IPS DF 4.7 (cell line): ENCODE measurements around the gene SLC30A4.
A peak's percentile ranks its signal among the peaks of the same experiment; 100 is the strongest.
"Not testable (repeated sequence)": the region's sequence is repeated elsewhere in the genome, so short reads cannot be mapped to it uniquely, and the experiment has no call there.

ENCODE experiments used
- DNase-seq: peaks from one replicate; pipeline ENCODE4 v3.0.0-alpha.2; 2013; ENCODE audit warnings: low spot score; ENCODE audit errors: extremely low read depth

SLC30A4 gene

DNA sequence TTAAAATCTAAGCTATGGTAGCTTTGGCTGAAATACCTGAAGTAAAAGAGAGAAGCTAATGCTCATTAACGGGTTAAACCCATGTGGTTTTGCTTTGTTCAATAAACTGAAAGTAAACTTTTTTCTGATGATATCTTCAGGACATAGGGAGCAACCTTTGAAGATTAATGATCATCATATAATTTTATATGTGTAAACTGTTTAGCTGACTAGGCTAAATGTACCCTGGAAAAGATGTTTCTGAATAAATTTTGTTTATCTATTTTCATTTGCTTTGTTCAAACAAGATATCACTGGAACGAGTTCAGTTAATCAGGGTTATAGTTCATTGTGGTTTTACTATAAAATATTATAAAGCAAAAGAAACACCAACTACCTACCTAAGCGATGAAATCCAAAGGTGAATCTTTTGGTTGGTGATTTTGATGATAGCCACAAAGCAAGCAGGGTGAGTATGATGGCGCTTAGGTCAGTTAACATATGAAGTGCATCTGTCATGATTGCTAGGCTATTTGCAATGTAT lies 11.7 kb downstream of the SLC30A4 start:
- no peak for DNase-seq

DNA sequence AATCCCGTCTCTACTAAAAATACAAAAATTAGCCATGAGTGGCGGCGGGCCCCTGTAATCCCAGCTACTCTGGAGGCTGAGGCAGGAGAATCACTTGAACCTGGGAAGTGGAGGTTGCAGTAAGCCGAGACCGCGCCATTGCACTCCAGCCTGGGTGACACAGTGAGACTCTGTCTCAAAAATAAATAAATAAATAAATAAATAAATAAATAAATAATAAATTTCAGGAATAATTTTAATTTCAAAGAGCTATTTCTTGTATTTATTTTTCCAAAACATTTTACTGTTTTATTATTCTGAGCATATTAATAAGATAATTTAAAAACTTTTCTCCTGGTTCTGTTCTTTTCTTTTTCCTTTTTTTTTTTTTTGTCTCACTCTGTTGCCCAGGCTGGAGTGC lies 15.4 kb downstream of the SLC30A4 start:
- not testable (repeated sequence) for DNase-seq

DNA sequence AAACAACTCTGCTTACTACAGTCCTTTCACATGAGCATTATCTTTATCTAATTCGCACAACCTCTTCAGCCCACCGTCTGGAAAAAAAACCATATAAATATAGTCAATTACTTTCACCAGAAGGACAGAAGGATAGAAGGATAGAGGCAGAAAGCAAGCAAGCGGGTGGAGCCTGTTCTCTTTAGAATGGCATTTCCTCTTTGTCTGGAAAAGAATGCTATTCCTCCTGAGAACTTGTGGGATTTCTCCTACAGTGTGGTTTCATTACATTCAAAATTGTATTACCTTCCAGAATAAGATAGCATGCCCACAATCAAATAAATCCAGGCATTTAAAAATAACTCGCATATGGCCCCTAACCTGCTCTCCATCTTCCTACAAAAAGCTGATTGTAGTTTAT lies 23.1 kb downstream of the SLC30A4 start:
- no peak for DNase-seq

DNA sequence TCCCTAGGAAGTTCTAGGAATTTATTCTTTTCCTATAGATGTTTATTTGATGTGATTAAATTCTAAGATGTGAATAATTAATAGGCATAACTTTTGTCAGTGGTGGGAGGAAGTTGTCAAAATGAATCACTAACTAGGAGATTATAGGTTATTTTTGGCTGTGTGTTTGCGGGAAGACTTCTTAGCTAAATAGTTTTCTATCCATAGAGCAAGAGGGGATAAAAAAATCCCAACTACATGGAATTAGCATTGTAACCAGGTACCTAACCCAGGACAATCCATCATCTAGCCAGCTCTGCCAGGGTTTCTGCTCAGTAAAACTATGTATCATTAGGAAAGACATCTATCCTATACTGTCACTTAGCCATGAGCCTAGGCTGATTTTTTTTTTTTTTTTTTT lies 23.9 kb downstream of the SLC30A4 start:
- DNase-seq: no peak

DNA sequence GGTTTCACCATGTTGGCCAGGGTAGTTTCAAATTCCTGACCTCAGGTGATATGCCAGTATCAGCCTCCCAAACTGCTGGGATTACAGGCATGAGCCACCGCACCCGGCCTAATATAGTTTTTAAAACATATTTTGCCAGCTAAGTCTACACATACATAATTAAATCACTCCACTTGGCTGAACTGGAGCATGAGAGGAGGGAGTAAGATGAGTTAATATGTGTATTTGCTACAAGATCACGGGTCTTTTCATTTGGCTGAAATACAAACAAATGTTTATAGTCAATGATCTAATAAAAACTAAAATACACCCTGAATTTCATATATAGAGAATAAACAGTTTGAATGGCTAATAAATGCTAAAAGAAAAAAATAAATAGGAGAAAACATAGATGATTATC lies 25.3 kb downstream of the SLC30A4 start:
- DNase-seq: no peak

DNA sequence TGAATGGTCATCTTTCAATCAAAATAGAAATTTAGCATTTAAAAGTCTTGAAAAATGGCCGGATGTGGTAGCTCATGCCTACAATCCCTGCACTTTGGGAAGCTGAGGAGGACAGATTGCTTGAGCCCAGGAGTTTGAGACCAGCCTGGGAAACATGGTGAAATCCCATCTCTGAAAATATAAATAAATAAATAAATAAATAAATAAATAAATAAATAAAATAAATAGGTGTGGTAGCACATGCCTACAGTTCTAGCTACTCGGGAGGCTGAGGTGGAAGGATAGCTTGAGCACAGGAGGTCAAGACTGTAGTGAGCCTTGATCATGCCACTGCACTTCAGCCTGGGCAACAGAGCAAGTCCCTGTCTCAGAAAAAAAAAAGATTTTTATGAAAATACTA lies 25.9 kb downstream of the SLC30A4 start:
- no peak for DNase-seq

DNA sequence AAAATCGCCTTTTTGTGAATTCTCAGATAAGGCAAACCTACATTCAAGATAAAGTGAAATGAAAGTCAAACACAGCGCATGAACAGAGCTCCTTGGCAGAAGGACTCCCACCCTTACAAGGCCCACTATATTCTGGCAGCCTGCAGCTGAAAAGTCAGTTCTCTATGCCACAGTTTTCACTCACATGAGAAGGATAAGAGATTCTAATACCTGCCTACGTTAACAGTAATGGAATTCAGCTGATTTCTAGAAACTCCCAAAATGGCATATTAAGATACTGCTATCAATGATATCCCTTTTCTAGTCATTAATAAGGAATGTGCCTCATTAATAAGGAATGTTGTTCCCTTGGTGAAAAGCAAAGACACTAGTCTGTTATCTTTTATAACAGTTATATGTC lies 27.0 kb downstream of the SLC30A4 start:
- no peak for DNase-seq

DNA sequence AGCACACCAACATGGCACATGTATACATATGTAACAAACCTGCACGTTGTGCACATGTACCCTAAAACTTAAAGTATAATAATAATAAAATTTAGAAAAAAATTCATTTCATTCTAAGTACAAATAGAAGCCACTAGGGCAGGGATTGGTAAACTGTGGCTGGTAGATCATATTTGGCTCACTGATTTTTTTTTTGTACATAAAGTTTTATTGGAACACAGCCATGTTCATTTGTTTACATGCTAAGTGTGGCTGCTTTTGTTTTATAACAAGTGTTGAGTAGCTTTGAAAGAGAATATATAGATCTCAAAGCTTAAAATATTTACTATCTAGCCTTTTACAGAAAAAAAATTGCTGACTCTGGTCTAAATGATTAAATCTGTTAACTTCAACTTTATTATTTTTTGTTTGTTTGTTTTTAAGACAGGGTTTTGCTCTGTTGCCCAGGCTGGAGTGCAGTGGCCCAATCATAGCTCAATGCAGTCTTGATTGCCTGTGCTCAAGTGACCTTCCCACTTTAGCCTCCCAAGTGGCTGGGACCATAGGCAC lies 32.8 kb downstream of the SLC30A4 start:
- no peak for DNase-seq

DNA sequence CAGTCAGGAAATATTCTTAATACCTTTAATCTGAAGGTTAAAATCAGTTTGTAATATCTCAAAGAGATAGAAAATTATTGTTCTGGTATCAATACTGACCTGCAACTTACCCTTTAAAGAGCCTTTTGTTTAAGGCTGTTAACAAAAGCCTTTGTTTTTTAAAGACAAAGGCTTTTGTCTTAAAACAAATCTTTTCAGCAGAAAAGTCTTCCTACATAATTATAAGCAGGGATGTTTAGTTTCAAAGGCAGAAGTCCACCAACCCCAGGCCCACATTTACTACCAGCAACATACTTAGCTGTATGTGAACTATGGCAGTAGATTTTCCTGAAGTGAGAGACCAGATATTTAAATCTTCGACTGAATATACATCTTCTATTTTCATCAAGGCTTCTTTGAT lies 36.2 kb downstream of the SLC30A4 start:
- no peak for DNase-seq

DNA sequence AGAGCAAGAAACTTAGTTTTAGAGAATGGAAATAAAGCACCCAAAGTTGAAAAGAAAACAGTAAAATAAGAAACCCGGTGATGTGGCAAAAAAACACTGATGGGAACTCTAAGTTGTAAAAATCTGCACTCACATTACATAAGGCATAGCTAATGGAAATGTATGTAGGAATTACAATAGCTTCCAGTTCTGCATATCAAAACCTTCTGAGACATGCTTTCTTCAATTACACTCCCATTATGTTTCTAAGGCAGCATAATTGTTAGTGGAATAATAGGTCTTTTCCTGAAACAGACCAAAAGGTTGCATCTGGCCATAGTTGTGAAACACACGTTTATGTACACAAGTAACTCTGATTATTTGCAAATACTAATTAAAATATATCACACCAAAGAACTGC lies 41.4 kb downstream of the SLC30A4 start:
- no peak for DNase-seq

DNA sequence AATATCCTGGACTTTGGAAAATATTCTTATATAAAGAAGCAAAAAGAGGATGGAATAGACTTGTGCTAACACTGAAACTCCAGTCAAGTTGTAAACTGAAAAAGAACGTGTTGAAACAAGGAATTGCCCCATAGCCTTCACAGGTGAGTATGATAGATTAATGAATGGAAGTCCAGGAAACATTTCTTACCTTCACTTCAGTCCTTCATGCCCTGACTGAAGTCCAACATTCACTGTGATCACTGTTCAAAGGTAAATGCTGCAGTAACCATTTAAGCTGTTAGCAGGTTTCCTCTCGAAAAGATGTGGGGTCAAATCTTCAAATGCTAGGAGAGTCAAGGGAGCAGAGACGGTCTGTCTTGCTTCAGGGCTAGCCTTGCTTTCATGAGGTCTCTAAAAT lies 46.1 kb downstream of the SLC30A4 start:
- DNase-seq: no peak

DNA sequence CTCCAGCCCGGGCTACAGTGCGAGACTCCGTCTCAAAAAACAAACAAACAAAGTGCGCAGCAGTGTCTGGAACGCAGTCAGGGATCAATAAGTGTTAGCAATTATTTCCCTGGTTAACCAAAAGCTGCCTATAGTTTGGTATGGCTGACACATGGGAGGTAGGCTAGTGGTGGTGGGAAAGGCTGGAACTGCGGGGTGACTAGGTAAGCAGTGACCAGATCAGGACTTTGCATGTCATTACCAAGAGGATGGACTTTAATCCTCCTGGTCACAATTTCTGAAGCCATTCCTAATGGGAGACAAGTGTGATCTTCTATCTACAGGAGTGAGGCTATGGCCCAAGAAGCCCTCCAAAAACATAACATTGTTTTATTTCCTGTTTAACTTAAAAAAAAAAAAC lies 47.8 kb downstream of the SLC30A4 start:
- DNase-seq: no peak

DNA sequence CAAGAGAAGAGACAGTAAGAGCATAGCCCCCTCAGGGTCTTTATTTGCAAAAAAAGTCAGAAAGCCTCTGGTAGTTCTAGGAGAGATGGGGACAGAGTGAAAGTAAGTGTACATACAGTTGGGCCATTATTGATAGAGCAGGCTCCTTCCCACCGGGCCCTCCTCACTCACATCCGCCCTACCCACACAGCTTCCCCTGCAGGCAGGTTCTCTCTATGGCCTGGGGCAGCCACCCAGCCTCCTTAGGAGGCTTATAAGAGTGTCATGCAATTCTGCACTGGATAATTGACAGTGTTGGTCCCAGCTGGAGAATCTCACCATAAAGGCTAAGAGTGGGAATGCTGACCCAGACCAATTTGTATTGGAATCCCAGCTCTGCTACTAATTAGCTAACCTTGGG lies 49.5 kb downstream of the SLC30A4 start:
- no peak for DNase-seq

DNA sequence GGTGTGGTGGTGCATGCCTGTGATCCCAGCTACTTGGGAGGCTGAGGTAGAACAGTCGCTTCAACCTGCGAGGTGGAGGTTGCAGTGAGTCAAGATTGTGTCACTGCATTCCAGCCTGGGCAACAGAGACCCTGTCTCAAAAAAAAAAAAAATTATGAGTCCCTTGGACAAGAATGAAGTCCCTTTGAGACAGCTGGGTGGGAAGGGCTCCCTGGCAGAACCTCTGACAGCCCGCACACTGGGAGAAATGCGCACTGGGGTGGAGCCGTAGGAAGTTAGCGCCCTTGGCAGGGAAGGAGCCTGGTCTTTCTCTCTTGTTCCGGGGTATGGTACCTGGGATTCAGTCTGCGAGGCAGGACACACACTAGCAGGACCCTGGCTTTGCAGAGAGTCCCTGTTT lies 51.4 kb downstream of the SLC30A4 start:
- DNase-seq: no peak

DNA sequence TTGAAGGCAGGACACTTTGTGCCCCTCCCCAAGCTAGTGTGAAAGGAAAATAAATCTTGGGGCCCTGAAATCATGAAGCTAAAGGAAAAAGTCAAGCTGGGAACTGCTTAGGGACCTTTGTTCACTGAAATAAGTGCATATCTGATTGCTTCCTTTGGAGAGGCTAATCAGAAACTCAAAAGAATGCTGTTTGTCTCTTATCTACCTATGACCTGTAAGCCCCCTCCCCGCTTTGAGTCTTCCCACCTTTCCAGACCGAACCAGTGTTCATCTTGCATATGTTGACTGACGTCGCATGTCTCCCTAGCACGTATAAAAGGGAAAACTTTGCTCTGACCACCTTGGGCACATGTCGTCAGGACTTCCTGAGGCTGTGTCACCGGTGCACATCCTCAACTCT lies 53.1 kb downstream of the SLC30A4 start:
- no peak for DNase-seq

DNA sequence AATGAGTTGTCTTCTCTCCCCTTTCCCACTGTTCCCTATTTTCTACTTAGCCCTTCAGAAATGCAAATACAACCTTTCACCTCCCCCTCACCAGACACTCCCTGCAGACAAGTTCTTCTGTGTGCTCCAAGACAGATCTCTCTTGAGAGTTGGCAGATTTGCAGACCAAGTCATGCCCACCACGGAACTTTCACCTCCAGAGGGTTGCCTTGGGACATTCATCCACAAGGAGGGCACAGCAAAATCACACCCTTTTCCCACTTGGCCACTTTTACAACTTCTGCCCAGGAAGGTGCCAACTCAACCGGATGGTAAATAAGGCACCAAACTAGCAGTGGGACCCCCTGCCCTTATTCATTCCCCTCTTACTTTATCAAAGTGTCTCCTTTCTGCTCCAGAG lies 53.5 kb downstream of the SLC30A4 start:
- no peak for DNase-seq

DNA sequence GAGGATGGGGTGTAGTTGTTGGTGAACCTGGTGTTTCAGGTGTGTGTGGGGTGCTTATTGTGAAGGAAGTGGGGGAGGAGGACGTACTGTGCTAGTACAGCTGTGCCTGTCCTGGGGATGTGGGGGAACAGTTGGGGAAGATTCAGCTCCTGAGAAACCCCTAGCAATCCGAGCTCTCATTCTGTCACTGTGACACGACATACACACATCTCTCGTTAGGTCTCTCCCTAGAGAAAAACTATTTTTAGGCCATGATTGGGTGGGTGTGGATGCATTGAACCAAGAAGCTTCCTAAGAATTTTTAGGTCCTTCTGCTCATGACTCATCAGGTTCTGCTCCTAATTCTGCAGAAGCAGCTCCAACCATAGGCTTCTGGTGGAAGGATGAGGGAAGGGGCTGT lies 54.3 kb downstream of the SLC30A4 start:
- no peak for DNase-seq

DNA sequence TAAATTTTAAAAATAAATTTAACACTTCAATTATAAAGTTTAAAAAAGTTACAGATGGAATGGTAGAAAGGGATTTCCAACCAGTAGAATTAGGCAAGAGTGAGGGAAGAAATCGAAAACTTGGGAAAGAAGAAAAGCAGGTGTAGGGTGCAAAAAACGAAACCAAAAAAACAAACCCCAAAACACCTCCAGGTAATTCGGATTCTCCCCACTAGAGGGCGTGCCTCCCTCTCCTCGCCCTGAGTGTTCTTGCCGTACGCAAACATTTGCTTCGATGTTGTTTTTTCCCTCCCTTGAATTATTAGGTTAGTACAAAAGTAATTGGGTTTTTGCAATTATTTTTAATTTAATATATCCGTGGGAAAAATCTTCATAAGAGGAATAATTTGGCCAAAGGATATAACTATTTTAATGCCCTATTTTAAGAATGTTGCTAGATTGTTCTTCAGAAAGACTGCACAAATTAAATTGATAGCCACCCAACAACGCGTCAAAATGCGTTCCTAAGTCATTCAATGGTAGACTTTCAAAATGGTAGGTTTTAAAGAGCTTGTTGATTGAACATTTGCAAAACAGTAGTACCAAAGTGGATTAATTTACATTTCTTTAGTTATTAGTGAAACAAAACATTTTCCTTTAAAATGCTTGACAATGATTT lies 63.7 kb downstream of the SLC30A4 start:
- no peak for DNase-seq

DNA sequence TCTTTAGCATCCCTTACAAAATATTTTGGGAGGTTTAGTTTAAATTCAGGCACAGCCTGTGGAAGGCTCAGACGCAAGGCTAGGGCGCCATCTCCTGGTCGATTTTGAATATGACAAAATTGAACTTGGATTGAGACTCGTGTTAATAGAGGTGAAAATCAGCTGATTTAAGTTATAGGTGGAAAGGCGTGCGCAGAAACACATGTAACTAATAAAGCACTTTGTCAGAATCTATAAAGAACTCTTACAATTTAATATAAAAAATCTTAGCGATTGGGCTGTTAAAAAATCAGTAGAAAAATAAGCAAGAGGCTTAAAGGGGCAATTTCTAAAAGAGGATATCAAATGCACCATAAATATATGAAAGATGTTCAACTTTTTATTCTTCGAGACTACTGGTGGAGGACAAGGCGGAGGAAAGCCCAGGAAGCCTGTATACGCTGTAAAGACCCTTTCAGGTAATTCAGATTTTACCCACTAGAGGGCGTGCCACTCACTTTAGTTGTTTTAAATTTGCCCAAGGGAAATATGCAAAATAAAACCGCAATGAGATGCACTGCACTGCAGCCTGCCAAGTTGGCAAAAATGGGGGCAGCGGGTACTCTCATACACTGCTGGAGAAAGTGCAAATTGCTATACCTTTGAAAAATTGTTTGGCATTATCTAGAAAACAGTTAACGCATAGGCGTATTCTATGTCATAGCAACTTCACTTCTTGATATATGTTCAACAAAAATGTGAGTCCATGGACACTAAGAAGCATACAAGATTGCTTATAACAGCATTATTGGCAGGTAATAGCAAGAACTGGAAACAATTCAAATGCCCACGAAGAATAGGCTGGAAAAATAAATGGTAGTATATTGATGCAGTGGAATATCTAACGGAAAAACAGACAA lies 64.7 kb downstream of the SLC30A4 start:
- peak; percentile 49 for DNase-seq

DNA sequence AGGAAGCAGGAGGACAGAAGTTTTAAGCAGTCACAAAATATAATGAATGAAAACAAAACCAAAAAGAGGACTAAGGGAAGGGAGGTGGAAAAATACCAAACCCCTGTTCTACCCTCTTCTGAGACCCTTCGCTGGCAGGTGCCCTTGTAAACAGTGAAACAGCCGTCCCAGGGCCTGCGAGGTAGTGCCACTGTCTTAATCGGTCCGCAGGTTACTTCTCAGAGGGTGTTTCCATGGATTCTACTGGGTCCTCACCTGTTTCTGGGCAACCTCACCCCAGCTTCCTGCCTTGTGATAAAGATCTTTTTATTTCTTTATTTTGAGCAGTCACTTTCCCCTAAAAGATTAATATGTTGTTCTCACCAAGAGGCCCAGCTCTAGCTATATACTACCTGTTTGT lies 65.3 kb downstream of the SLC30A4 start:
- DNase-seq: no peak

DNA sequence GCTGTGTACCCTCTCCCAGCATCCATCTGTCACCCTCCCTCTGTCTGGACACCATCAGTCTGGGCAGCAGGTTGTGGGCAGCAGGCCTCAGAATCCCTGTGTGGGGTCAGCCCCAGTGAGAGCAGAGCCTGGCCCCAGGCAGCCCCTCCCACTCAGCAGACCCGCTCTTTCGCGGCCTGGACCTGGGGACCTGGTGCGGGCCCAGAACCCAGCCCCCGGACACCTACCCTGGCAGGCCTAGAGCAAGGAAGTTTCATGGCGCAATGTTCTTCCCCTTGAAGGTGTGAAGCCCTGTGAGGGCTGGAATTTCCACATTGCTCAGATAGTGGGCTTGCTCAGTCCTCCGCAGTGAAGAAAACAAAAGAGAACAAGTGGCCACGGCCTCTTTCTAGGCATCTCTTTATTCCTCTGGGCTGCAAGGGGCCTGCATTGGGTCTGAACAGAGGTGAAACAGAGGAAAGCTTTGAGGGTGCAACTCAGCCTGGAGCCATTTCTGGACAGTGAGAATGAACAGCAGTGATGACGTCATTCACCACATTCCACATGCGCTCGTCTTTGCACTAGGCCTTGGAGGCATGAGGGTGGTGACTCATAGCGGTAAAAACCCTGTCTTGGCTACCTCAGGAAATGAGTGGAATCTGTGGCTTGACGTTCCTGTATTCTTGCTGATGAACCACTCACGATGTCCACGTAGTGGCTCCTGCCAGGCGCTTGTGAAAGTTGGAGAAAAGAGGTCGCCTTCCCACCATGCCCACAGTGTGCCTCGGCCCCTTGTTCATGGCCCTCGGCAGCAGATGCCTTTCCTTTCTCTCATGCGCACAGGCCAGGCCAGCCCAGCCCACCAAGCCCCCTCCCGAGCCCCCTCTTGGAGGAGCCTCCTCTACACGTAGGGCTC lies 66.1 kb downstream of the SLC30A4 start:
- no peak for DNase-seq
